ENCODE results near the gene NRG2. TPM values are rescaled to one million over a fixed set of nuclear protein-coding genes. Genes with fewer than 3 reads are reported as not detected.
A peak's percentile ranks its signal among the peaks of the same experiment; 100 is the strongest.

NRG2 gene
- total and polyA plus RNA-seq, 9 donors, result 2.6 to 32.6 (median 19.3) TPM

DNA sequence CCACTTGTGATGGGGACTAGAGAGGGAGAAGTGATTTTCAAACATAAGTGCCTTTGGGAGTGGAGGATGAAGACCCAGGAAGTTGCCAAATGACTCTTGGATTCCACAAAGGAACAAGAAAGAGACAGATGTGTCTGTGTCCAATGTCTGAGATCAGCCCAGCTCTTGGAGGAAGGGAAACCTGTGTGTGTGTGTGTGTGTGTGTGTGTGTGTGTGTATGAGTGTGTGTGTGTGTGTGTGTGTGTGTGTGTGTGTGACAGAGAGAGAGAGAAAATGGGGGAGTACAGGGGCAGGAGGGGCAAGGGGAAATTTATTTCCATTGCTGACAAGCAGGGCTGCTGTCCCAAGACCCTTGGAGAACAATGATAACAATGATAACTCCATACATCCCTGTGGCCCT, 175.5 kb downstream of the NRG2 start:
- H3K9me3 ChIP-seq, result no peaks in the 10 kb centered on the region
- TF ChIP-seq, protein P1, sequence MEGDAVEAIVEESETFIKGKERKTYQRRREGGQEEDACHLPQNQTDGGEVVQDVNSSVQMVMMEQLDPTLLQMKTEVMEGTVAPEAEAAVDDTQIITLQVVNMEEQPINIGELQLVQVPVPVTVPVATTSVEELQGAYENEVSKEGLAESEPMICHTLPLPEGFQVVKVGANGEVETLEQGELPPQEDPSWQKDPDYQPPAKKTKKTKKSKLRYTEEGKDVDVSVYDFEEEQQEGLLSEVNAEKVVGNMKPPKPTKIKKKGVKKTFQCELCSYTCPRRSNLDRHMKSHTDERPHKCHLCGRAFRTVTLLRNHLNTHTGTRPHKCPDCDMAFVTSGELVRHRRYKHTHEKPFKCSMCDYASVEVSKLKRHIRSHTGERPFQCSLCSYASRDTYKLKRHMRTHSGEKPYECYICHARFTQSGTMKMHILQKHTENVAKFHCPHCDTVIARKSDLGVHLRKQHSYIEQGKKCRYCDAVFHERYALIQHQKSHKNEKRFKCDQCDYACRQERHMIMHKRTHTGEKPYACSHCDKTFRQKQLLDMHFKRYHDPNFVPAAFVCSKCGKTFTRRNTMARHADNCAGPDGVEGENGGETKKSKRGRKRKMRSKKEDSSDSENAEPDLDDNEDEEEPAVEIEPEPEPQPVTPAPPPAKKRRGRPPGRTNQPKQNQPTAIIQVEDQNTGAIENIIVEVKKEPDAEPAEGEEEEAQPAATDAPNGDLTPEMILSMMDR (IDR thresholded peaks at IDR 0.05), result no peak
- TF ChIP-seq EP300 (IDR thresholded peaks at IDR 0.05), result no peak
- no peak for TF ChIP-seq POLR2A (IDR thresholded peaks at IDR 0.05)
- H3K27me3 ChIP-seq, result no peaks in the 10 kb centered on the region
- H3K4me3 ChIP-seq, result no peak overlapping the region
- peak overlapping the region in 1 of 2 donors; percentile 32 for H3K27ac ChIP-seq
- intact Hi-C loops (cut with DNase I), result loop anchor here in 3 of 4 donors (5.0 to 10.0 kb wide), 3 partner anchors 35 to 97 kb away; no protein-coding TSS in a partner anchor
- DNase-seq, result peak in 1 of 5 donors; percentile 21
- H3K4me1 ChIP-seq (ENCODE audit: insufficient read depth), result peaks cover 31% of the 10 kb centered on the region
- H3K36me3 ChIP-seq, result no peaks in the 10 kb centered on the region

DNA sequence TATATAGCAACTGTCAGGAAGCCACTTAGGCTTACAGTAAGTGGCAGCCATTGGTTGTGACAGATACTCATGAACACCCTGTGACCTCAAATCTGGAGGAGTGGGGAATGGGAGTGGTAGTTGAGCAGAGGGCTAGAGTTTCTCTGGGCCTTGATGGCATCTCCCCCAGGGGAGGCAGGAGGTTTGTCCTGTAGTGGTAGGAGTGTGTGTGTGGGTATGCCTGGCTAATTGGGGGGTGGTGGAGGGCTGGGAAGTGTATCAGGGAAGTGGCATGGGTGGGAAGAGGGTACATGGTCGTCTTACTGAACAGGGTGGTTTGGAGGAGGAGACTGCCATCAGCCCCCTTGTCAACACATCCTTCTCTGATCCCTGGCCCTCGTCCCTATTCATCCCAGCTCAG, 176.0 kb downstream of the NRG2 start:
- no peak overlapping the region for H3K27ac ChIP-seq
- H3K4me3 ChIP-seq, result no peak overlapping the region
- peaks cover 34% of the 10 kb centered on the region for H3K4me1 ChIP-seq (ENCODE audit: insufficient read depth)
- no peaks in the 10 kb centered on the region for H3K27me3 ChIP-seq
- no peaks in the 10 kb centered on the region for H3K9me3 ChIP-seq
- DNase-seq, result peak in 1 of 5 donors; percentile 24
- no peaks in the 10 kb centered on the region for H3K36me3 ChIP-seq
- 75 to 87% (median 81%) methylated on average over 2 of the region's 2 CpGs for WGBS, 3 donors
- TF ChIP-seq, protein P1 (IDR thresholded peaks at IDR 0.05), result no peak
- no peak for TF ChIP-seq EP300 (IDR thresholded peaks at IDR 0.05)
- no peak for TF ChIP-seq POLR2A (IDR thresholded peaks at IDR 0.05)
- intact Hi-C loops (cut with DNase I), result loop anchor here in 3 of 4 donors (5.0 to 10.0 kb wide), 3 partner anchors 35 to 98 kb away; no protein-coding TSS in a partner anchor

DNA sequence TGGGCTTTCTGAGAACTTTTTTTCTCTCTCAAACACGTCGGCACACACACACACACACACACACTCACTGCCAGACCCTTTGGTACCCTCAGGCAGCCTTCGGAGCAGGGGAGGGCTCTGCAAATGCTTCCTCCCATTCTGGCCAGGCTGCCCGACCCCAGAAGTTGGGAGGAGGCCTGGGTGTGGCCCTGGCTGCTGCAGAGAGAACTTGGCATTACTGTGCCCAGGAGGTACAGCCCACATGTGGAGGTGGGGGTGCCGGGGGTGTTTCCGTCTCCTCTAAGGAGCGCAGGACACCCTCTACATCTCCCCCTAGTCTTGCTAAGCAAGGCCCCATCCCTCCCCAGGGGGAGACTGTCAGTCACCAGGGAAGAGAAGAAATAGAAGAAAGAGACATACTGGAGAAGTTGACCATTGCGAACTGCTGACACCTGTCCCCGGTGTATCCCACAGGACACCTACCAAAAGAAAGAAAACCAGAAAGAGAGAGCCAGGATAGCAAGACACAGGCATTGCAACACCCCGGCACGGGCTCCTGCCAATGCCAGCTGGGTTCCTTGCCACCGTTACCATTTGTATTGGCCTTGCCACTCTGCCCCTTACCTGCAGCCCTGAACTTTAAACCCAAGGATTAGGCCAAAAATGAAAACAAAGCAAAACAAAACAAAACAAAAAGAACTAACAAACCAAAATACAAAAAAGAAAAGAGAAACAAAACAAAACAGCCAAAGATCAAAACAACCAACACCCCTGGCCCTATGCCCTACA, 178.2 kb downstream of the NRG2 start:
- Histone ChIP-seq H3K27ac (peak overlapping the region in 1 of 2 donors; percentile 24), H3K4me3 (no peak overlapping the region), H3K27me3 (no peaks in the 10 kb centered on the region), H3K9me3 (no peaks in the 10 kb centered on the region), H3K4me1 (ENCODE audit: insufficient read depth) (peaks cover 36% of the 10 kb centered on the region), H3K36me3 (no peaks in the 10 kb centered on the region)
- peak in 3 of 5 donors; percentile 20 to 40 (median 27) for DNase-seq
- TF ChIP-seq, protein P1 (IDR thresholded peaks at IDR 0.05), result no peak
- TF ChIP-seq POLR2A (IDR thresholded peaks at IDR 0.05) (no peak), EP300 (IDR thresholded peaks at IDR 0.05) (no peak)
- 61 to 74% (median 66%) methylated on average over 12 of the region's 12 CpGs for WGBS, 3 donors
- intact Hi-C loops (cut with DNase I), result loop anchor here (2.0 to 10.0 kb wide), 6 partner anchors 37 to 102 kb away; no protein-coding TSS in a partner anchor

DNA sequence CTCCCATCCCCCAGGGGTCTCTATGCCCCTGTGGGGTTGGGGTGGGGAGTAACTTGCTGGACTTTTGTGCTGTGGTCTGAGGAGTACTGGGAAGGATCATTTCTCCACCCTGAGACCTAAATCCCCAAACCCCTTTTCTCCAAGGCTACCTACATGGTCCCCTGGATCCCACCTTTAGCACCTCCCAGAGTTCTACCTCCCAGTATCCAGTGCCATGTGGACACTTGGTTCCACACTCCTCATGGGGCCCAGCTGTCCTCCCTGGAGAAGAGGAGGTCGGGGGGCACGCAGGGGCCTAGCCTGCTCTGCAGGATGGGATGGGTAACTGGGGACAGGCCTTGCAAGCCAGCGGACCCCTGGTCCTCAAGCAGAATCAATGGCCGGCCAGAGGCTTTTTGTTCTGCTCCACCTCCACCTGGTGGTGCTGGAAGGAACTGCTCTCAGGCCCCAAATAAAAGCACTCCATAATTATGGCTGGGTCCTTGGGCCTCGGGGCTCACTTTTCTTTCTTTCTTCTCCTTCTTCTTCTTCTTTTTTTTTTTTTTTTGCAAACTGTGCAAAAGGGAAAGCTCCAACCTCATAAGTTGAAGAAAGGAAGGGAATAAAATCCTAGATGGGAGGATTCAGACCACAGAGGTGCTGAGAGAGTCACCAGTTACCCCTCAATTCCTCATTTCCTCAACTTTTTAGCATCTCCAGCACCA, 179.1 kb downstream of the NRG2 start:
- Histone ChIP-seq H3K27me3 (no peaks in the 10 kb centered on the region), H3K4me1 (ENCODE audit: insufficient read depth) (peaks cover 30% of the 10 kb centered on the region), H3K4me3 (no peak overlapping the region), H3K27ac (peak overlapping the region; percentile 33 to 58), H3K9me3 (no peaks in the 10 kb centered on the region), H3K36me3 (no peaks in the 10 kb centered on the region)
- intact Hi-C loops (cut with DNase I), result loop anchor here (2.0 to 10.0 kb wide), 4 partner anchors 77 to 103 kb away; no protein-coding TSS in a partner anchor
- DNase-seq, result peak; percentile 71 to 82 (median 79)
- 41 to 45% (median 45%) methylated on average over 5 of the region's 5 CpGs for WGBS, 3 donors
- TF ChIP-seq POLR2A (IDR thresholded peaks at IDR 0.05) (no peak), EP300 (IDR thresholded peaks at IDR 0.05) (no peak)
- TF ChIP-seq, protein P1 (IDR thresholded peaks at IDR 0.05), result peak; percentile 72 to 75 (median 75)

All from ovary (tissue), 9 donors.